Measurements from ENCODE around the gene CXCR3. TPM values are rescaled to one million over a fixed set of nuclear protein-coding genes. Genes with fewer than 3 reads are reported as not detected.
A peak's percentile ranks its signal among the peaks of the same experiment; 100 is the strongest.

The CXCR3 gene
- total and polyA plus RNA-seq, 10 of the 15 experiments (the other 5 are each of a cell fraction or from before 2014, with no cell fraction given), result 1.4 to 48.2 (median 15.7) TPM

DNA sequence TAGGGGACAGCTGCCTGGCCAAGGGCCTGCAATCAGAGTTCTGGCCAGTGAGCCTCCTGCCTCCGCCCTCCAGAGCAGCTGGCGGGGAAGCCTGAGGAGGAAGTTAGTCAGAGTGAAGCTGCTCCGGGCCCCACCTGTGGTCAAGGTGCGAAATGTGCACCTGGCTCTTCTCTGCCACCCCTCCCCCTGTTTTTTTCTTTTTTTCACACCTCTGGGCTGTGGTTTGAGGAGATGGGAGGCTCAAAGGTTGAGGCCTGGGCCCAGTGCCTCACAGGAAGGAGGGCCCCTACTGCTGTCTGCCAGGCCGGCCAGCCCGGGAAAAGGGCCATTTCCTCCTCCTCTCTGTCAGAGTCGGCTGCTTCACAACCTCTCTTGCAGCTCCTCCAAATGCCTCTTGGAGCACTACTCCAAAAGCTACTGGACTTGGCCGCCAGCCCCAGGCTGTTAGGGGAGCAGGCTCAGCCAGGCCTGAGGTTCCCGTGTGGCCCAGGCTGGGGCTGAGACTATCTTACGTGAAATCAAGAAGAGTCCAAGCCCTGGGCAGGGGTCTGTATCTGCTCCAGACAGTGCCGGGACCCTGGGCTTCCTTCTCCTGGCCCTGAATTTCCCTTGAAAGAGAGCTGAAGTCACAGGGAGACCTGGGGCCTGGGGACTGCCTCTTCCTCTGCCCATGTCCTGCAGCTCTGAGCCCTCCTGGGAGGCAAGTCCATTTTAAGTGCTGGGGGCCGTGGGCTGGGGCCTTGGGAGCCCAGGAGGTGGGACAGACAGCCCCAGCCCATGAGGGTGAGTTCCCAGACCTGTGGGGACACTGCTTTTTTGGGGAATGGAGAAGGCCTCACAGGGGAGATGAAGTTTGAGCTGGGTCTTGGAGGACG, 4.5 kb upstream of the CXCR3 start (continued):
- TF ChIP-seq, protein P1, sequence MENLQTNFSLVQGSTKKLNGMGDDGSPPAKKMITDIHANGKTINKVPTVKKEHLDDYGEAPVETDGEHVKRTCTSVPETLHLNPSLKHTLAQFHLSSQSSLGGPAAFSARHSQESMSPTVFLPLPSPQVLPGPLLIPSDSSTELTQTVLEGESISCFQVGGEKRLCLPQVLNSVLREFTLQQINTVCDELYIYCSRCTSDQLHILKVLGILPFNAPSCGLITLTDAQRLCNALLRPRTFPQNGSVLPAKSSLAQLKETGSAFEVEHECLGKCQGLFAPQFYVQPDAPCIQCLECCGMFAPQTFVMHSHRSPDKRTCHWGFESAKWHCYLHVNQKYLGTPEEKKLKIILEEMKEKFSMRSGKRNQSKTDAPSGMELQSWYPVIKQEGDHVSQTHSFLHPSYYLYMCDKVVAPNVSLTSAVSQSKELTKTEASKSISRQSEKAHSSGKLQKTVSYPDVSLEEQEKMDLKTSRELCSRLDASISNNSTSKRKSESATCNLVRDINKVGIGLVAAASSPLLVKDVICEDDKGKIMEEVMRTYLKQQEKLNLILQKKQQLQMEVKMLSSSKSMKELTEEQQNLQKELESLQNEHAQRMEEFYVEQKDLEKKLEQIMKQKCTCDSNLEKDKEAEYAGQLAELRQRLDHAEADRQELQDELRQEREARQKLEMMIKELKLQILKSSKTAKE (IDR thresholded peaks at IDR 0.05; ENCODE audit: low read depth, poor library complexity, severe bottlenecking), result peak; percentile 93
- TF ChIP-seq FOXM1 (IDR thresholded peaks at IDR 0.05; ENCODE audit: low read depth, low read length) (no peak), TAF1 (IDR thresholded peaks at IDR 0.05; ENCODE audit: borderline replicate concordance, low read depth, low read length) (peak; percentile 15; the same call in 1 of the 2 replicates), RELA (IDR thresholded peaks at IDR 0.05; ENCODE audit: borderline replicate concordance, partially characterized antibody) (peak; percentile 20), JUNB (IDR thresholded peaks at IDR 0.05) (peak; percentile 69), TARDBP (IDR thresholded peaks at IDR 0.05; ENCODE audit: borderline replicate concordance) (peak; percentile 57; the same call in 1 of the 2 replicates), ZNF622 (IDR thresholded peaks at IDR 0.05) (no peak), HDAC6 (IDR thresholded peaks at IDR 0.05; ENCODE audit: unreplicated experiment) (no peak), YBX1 (IDR thresholded peaks at IDR 0.05) (no peak), EZH2 (IDR thresholded peaks at IDR 0.05; ENCODE audit: borderline replicate concordance, control insufficient read depth, low read depth, low read length) (no peak), ESRRA (IDR thresholded peaks at IDR 0.05; ENCODE audit: low read length) (peak; percentile 73; the same call in 1 of the 2 replicates), ZZZ3 (IDR thresholded peaks at IDR 0.05; ENCODE audit: control insufficient read depth, insufficient read length, low read depth) (no peak), BHLHE40 (IDR thresholded peaks at IDR 0.05; ENCODE audit: borderline replicate concordance in 1 of 2, low read depth in 2 of 2, low read length in 1 of 2) (peak; percentile 82 to 88; a peak in 3 of 4 replicates), MTA3 (IDR thresholded peaks at IDR 0.05; ENCODE audit: borderline replicate concordance, low read length) (no peak), CBX3 (IDR thresholded peaks at IDR 0.05; ENCODE audit: borderline replicate concordance, low read depth) (no peak), FOS (IDR thresholded peaks at IDR 0.05; ENCODE audit: borderline replicate concordance, extremely low read depth, insufficient read length) (no peak), EED (IDR thresholded peaks at IDR 0.05; ENCODE audit: low read depth) (peak; percentile 93), POLR2AphosphoS5 (IDR thresholded peaks at IDR 0.05; ENCODE audit: low read length) (peak; percentile 53; the same call in 1 of the 2 replicates), EGR1 (IDR thresholded peaks at IDR 0.05; ENCODE audit: borderline replicate concordance in 1 of 2, low read depth in 2 of 2, low read length in 2 of 2) (no peak)
- TF ChIP-seq, protein P2, sequence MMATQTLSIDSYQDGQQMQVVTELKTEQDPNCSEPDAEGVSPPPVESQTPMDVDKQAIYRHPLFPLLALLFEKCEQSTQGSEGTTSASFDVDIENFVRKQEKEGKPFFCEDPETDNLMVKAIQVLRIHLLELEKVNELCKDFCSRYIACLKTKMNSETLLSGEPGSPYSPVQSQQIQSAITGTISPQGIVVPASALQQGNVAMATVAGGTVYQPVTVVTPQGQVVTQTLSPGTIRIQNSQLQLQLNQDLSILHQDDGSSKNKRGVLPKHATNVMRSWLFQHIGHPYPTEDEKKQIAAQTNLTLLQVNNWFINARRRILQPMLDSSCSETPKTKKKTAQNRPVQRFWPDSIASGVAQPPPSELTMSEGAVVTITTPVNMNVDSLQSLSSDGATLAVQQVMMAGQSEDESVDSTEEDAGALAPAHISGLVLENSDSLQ (IDR thresholded peaks at IDR 0.05), result no peak
- TF ChIP-seq, protein P3, sequence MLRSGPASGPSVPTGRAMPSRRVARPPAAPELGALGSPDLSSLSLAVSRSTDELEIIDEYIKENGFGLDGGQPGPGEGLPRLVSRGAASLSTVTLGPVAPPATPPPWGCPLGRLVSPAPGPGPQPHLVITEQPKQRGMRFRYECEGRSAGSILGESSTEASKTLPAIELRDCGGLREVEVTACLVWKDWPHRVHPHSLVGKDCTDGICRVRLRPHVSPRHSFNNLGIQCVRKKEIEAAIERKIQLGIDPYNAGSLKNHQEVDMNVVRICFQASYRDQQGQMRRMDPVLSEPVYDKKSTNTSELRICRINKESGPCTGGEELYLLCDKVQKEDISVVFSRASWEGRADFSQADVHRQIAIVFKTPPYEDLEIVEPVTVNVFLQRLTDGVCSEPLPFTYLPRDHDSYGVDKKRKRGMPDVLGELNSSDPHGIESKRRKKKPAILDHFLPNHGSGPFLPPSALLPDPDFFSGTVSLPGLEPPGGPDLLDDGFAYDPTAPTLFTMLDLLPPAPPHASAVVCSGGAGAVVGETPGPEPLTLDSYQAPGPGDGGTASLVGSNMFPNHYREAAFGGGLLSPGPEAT (IDR thresholded peaks at IDR 0.05; ENCODE audit: low read depth), result peak; percentile 94
